ENCODE results near the gene ACTL6B.

ACTL6B gene

GRCh38 chr7:100599911-100600729 lies 56.1 kb downstream of the ACTL6B start:
- DNase-seq, result no peak

GRCh38 chr7:100598425-100598824 lies 57.8 kb downstream of the ACTL6B start:
- DNase-seq, result no peak

- DNase-seq, result no peak
Measured at GRCh38 chr7:100595188-100595587, 61.1 kb downstream of the ACTL6B start.
